Testis (tissue), 2 donors: ENCODE results near the gene OR52E5.

Experiments used
- CTCF ChIP-seq, 3 experiments: fragments of 450-650 bp in 2 of 3; fragments of 200-600 bp in 1 of 3; sonication (generic) in 1 of 3; IDR thresholded peaks; one replicate each; pipeline ENCODE4 v1.5.1; 2016 to 2019; ENCODE audit warnings: antibody characterized with exemption in 3 of 3, mild to moderate bottlenecking in 2 of 3, moderate library complexity in 1 of 3
- POLR2A ChIP-seq: fragments of 450-650 bp; IDR thresholded peaks from one replicate; pipeline ENCODE4 v1.6.1; 2017; ENCODE audit warnings: antibody characterized with exemption, mild to moderate bottlenecking, moderate library complexity

GRCh38 chr11:5929571-5930368, 36.8 kb downstream of the OR52E5 start:
- TF ChIP-seq CTCF (IDR thresholded peaks at IDR 0.05) (no peak), POLR2A (no peak)
